Activated gamma-delta T cell treated with Interleukin-2 at 50 U/mL for 16 hours (primary cell): Measurements from ENCODE around the gene RASAL3.
"Not testable (repeated sequence)": the region's sequence is repeated elsewhere in the genome, so short reads cannot be mapped to it uniquely, and the experiment has no call there.

Experiments used
- DNase-seq: peaks from one replicate; pipeline ENCODE4 v3.0.0-alpha.2; 2020

Gene RASAL3

GRCh38 chr19:15418579-15419412, 45.5 kb downstream of the RASAL3 start, which contains the start of gene AKAP8L:
Gene AKAP8L, minus strand, starts transcription at chr19:15418988. Its CDS starts 65 bp downstream, at chr19:15418923.
- DNase-seq, result peak; percentile 99

GRCh38 chr19:15418231-15418578, 46.1 kb downstream of the RASAL3 start:
- DNase-seq, result no peak

- no peak for DNase-seq
These were observed 46.6 kb downstream of the RASAL3 start for GRCh38 chr19:15417699-15418098.

- no peak for DNase-seq
These were observed 51.5 kb downstream of the RASAL3 start for GRCh38 chr19:15412832-15413231.

GRCh38 chr19:15411351-15411750, 53.0 kb downstream of the RASAL3 start:
- DNase-seq, result not testable (repeated sequence)

GRCh38 chr19:15404780-15405211, 59.5 kb downstream of the RASAL3 start:
- no peak for DNase-seq

GRCh38 chr19:15404097-15404779, 60.1 kb downstream of the RASAL3 start:
- DNase-seq, result no peak

- DNase-seq, result no peak
These were observed 61.2 kb downstream of the RASAL3 start for GRCh38 chr19:15403151-15403531.

- no peak for DNase-seq
These were observed 61.8 kb downstream of the RASAL3 start for GRCh38 chr19:15402411-15403150.
